Measurements from ENCODE around the gene OR4D2. TPM values are rescaled to one million over a fixed set of nuclear protein-coding genes. Genes with fewer than 3 reads are reported as not detected.

Gene OR4D2
- total and polyA plus RNA-seq, 2 experiments from 2014 or later = not detected

- H4K20me1 ChIP-seq (ENCODE audit: insufficient read depth, poor library complexity, severe bottlenecking) = no peaks in the 10 kb centered on the region
- H3K4me2 ChIP-seq = no peak overlapping the region
- no peak for DNase-seq (ENCODE audit: low spot score)
- no peaks in the 10 kb centered on the region for H3K9me2 ChIP-seq (replicated peaks; ENCODE audit: insufficient read depth)
- H3K4me3 ChIP-seq = no peak overlapping the region
- H3K27me3 ChIP-seq = no peaks in the 10 kb centered on the region
- WGBS (ENCODE audit: low lambda C conversion rate, missing lambda C conversion rate) = 77% methylated on average over 8 of the region's 8 CpGs
- H3K79me2 ChIP-seq = no peaks in the 10 kb centered on the region
- no peak overlapping the region for H3K27ac ChIP-seq
- TF ChIP-seq EZH2phosphoT487 (IDR thresholded peaks at IDR 0.05; ENCODE audit: low read depth, severe bottlenecking, unreplicated experiment) = no peak
- TF ChIP-seq EZH2 (IDR thresholded peaks at IDR 0.05; ENCODE audit: borderline replicate concordance) = no peak
- no peak for TF ChIP-seq CTCF (IDR thresholded peaks at IDR 0.05; ENCODE audit: poor library complexity)
- H3K36me3 ChIP-seq (replicated peaks; ENCODE audit: insufficient read depth, low read depth) = no peaks in the 10 kb centered on the region
- H2AFZ ChIP-seq = no peak overlapping the region
- no peaks in the 10 kb centered on the region for H3K9me3 ChIP-seq (ENCODE audit: low read depth)
- H3K4me1 ChIP-seq (ENCODE audit: insufficient read depth) = no peaks in the 10 kb centered on the region
Observed at GRCh38 chr17:58184986-58185761, 18.4 kb downstream of the OR4D2 start.

GRCh38 chr17:58186591-58186990 lies 19.8 kb downstream of the OR4D2 start:
- H3K27ac ChIP-seq = no peak overlapping the region
- H4K20me1 ChIP-seq (ENCODE audit: insufficient read depth, poor library complexity, severe bottlenecking) = no peaks in the 10 kb centered on the region
- no peaks in the 10 kb centered on the region for H3K79me2 ChIP-seq
- no peak overlapping the region for H3K4me2 ChIP-seq
- peaks cover 4% of the 10 kb centered on the region for H3K27me3 ChIP-seq
- no peak for DNase-seq (ENCODE audit: low spot score)
- H3K4me1 ChIP-seq (ENCODE audit: insufficient read depth) = no peaks in the 10 kb centered on the region
- 91% methylated on average over 2 of the region's 4 CpGs for WGBS (ENCODE audit: low lambda C conversion rate, missing lambda C conversion rate)
- no peaks in the 10 kb centered on the region for H3K9me3 ChIP-seq (ENCODE audit: low read depth)
- TF ChIP-seq EZH2 (IDR thresholded peaks at IDR 0.05; ENCODE audit: borderline replicate concordance) (no peak), CTCF (IDR thresholded peaks at IDR 0.05; ENCODE audit: poor library complexity) (no peak), EZH2phosphoT487 (IDR thresholded peaks at IDR 0.05; ENCODE audit: low read depth, severe bottlenecking, unreplicated experiment) (no peak)
- no peak overlapping the region for H3K4me3 ChIP-seq
- H2AFZ ChIP-seq = no peak overlapping the region
- no peaks in the 10 kb centered on the region for H3K36me3 ChIP-seq (replicated peaks; ENCODE audit: insufficient read depth, low read depth)
- H3K9me2 ChIP-seq (replicated peaks; ENCODE audit: insufficient read depth) = no peaks in the 10 kb centered on the region

- H3K4me1 ChIP-seq (ENCODE audit: insufficient read depth) = no peaks in the 10 kb centered on the region
- TF ChIP-seq EZH2phosphoT487 (IDR thresholded peaks at IDR 0.05; ENCODE audit: low read depth, severe bottlenecking, unreplicated experiment) = no peak
- no peak for TF ChIP-seq CTCF (IDR thresholded peaks at IDR 0.05; ENCODE audit: poor library complexity)
- no peak for TF ChIP-seq EZH2 (IDR thresholded peaks at IDR 0.05; ENCODE audit: borderline replicate concordance)
- H3K9me3 ChIP-seq (ENCODE audit: low read depth) = no peaks in the 10 kb centered on the region
- no peaks in the 10 kb centered on the region for H3K9me2 ChIP-seq (replicated peaks; ENCODE audit: insufficient read depth)
- no peak overlapping the region for H3K4me2 ChIP-seq
- H2AFZ ChIP-seq = no peak overlapping the region
- H3K4me3 ChIP-seq = no peak overlapping the region
- DNase-seq (ENCODE audit: low spot score) = no peak
- no peaks in the 10 kb centered on the region for H3K36me3 ChIP-seq (replicated peaks; ENCODE audit: insufficient read depth, low read depth)
- H4K20me1 ChIP-seq (ENCODE audit: insufficient read depth, poor library complexity, severe bottlenecking) = no peaks in the 10 kb centered on the region
- H3K27ac ChIP-seq = no peak overlapping the region
- peaks cover 4% of the 10 kb centered on the region for H3K27me3 ChIP-seq
- WGBS (ENCODE audit: low lambda C conversion rate, missing lambda C conversion rate) = 92% methylated on average over 6 of the region's 6 CpGs
- H3K79me2 ChIP-seq = no peaks in the 10 kb centered on the region
Observed at GRCh38 chr17:58187063-58187462, 20.3 kb downstream of the OR4D2 start.

All from hepatocyte (in vitro differentiated cells).